RWPE1 (cell line): ENCODE measurements around the gene RTN3.
A peak's percentile ranks its signal among the peaks of the same experiment; 100 is the strongest.

ENCODE experiments used
- CTCF ChIA-PET: fragments of 350-600 bp; sonication (Branson Sonifier 250); formaldehyde crosslinking; extraction: SDS; loops from one replicate; lab custom pipeline; 2021; lab: Yijun Ruan, JAX
- POLR2A ChIA-PET: fragments of 400-600 bp; formaldehyde crosslinking; extraction: SDS; loops from one replicate; lab custom pipeline; 2020; ENCODE audit warnings: antibody characterized with exemption; ENCODE audit not compliant: low non-redundant PET; lab: Yijun Ruan, JAX
- DNase-seq: peaks from one replicate; pipeline ENCODE4 v3.0.0; 2012; ENCODE audit warnings: low spot score
- H3K27ac ChIP-seq: fragments of 450-650 bp; 2 replicates; pipeline ENCODE4 v1.5.1; 2017
- CTCF ChIP-seq: fragments of 450-650 bp; conservative IDR thresholded peaks from 2 replicates; pipeline ENCODE4 v1.5.1; 2017; ENCODE audit warnings: low read depth, mild to moderate bottlenecking

Gene RTN3

GRCh38 chr11:63766531-63767235, 85.4 kb downstream of the RTN3 start:
- peak overlapping the region; percentile 78 for H3K27ac ChIP-seq
- TF ChIP-seq CTCF = no peak
- DNase-seq = no peak
- POLR2A ChIA-PET = no interaction called here
- CTCF ChIA-PET = interaction anchor here (0.6 to 1.9 kb wide), 5 partner anchors 48 to 386 kb away, joined by 3 to 6 read pairs (median 3); no protein-coding TSS in a partner anchor

GRCh38 chr11:63767267-63767564, 85.9 kb downstream of the RTN3 start:
- CTCF ChIA-PET = interaction anchor here (0.7 to 2.3 kb wide), 9 partner anchors 9 to 386 kb away, joined by 3 to 12 read pairs (median 4); partner anchors contain the start of gene SPINDOC
- no peak for TF ChIP-seq CTCF
- H3K27ac ChIP-seq = peak overlapping the region; percentile 78
- POLR2A ChIA-PET = no interaction called here
- no peak for DNase-seq

- no peak for TF ChIP-seq CTCF
- CTCF ChIA-PET = interaction anchor here (0.6 to 2.3 kb wide), 16 partner anchors 9 to 1247 kb away, joined by 3 to 12 read pairs (median 4); partner anchors contain the start of genes ARL2 and SPINDOC
- H3K27ac ChIP-seq = peak overlapping the region; percentile 78
- peak; percentile 65 for DNase-seq
- POLR2A ChIA-PET = interaction anchor here (1.5 kb wide), 1 partner anchor 47 kb away, joined by 3 read pairs; no protein-coding TSS in a partner anchor
Observed at GRCh38 chr11:63767565-63768236, 86.4 kb downstream of the RTN3 start.

GRCh38 chr11:63768237-63769041, 87.1 kb downstream of the RTN3 start, which contains the start of gene ZFTA:
Gene ZFTA (minus strand): TSS chr11:63768775. CDS start chr11:63768622, 153 bp downstream.
- TF ChIP-seq CTCF = peak; percentile 91
- POLR2A ChIA-PET = interaction anchor here (1.5 kb wide), 1 partner anchor 46 kb away, joined by 3 read pairs; no protein-coding TSS in a partner anchor
- CTCF ChIA-PET = interaction anchor here (0.6 to 2.3 kb wide), 17 partner anchors 10 to 1246 kb away, joined by 3 to 12 read pairs (median 4); partner anchors contain the start of genes ARL2 and SPINDOC
- peak within 1 kb of the TSS; percentile 78 for H3K27ac ChIP-seq
- peak; percentile 58 for DNase-seq

- TF ChIP-seq CTCF = no peak
- ChIA-PET CTCF (interaction anchor here (0.6 to 2.3 kb wide), 7 partner anchors 34 to 177 kb away, joined by 3 to 12 read pairs (median 3); partner anchors contain the start of gene SPINDOC), POLR2A (interaction anchor here (1.5 kb wide), 1 partner anchor 45 kb away, joined by 3 read pairs; no protein-coding TSS in a partner anchor)
- DNase-seq = peak; percentile 21
- H3K27ac ChIP-seq = peak overlapping the region; percentile 78
Observed at GRCh38 chr11:63769042-63769713, 87.9 kb downstream of the RTN3 start.
